ENCODE results near the gene LHFPL6. TPM values are rescaled to one million over a fixed set of nuclear protein-coding genes. Genes with fewer than 3 reads are reported as not detected.

Gene LHFPL6
- total and polyA plus RNA-seq, 2 experiments from 2014 or later = 91.2 to 111 TPM

DNA sequence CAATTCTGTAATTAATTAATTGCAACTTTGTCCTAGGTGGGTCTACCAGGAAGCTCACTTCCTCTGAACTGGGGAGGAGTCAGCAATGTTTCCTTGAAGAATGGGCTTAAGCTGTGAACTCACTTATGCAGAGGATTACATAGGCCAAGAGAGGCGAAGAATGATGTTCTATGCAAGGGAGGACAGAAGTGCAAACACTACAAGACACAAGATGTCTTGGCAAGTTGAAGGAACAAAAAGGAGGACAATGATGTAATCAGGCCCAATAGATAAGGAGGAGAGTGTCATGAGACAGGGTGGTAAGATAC lies 275.9 kb downstream of the LHFPL6 start:
- no peaks in the 10 kb centered on the region for H3K4me1 ChIP-seq (ENCODE audit: insufficient read depth)
- H3K79me2 ChIP-seq (ENCODE audit: insufficient read depth) = no peaks in the 10 kb centered on the region
- in situ Hi-C loops (cut with MboI) = no loop called here
- H3F3A ChIP-seq (ENCODE audit: insufficient read depth) = no peaks in the 10 kb centered on the region
- H4K20me1 ChIP-seq (ENCODE audit: insufficient read depth) = no peaks in the 10 kb centered on the region
- TF ChIP-seq EZH2 (IDR thresholded peaks at IDR 0.05; ENCODE audit: insufficient read depth, poor library complexity, severe bottlenecking) = no peak
- no peak for TF ChIP-seq EZH2phosphoT487 (IDR thresholded peaks at IDR 0.05; ENCODE audit: insufficient read depth, low read depth)
- H3K9me2 ChIP-seq (ENCODE audit: insufficient read depth) = no peaks in the 10 kb centered on the region
- whole genome bisulfite sequencing, 2 experiments (ENCODE audit: low coverage in 1 of 2, low lambda C conversion rate in 2 of 2, missing lambda C conversion rate in 2 of 2) = 88 to 93% methylated on average over 1 of the region's 1 CpG
- H3K27ac ChIP-seq = no peak overlapping the region
- no peaks in the 10 kb centered on the region for H3K27me3 ChIP-seq (replicated peaks; ENCODE audit: insufficient read depth)
- no peak for DNase-seq
- H2AFZ ChIP-seq = no peak overlapping the region
- H3K36me3 ChIP-seq (ENCODE audit: low read depth) = no peaks in the 10 kb centered on the region
- H3K9me3 ChIP-seq (ENCODE audit: low read depth) = no peaks in the 10 kb centered on the region
- no peak overlapping the region for H3K4me2 ChIP-seq (ENCODE audit: unreplicated experiment)
- H3K4me3 ChIP-seq = no peak overlapping the region
- no peak overlapping the region for H3K9ac ChIP-seq

DNA sequence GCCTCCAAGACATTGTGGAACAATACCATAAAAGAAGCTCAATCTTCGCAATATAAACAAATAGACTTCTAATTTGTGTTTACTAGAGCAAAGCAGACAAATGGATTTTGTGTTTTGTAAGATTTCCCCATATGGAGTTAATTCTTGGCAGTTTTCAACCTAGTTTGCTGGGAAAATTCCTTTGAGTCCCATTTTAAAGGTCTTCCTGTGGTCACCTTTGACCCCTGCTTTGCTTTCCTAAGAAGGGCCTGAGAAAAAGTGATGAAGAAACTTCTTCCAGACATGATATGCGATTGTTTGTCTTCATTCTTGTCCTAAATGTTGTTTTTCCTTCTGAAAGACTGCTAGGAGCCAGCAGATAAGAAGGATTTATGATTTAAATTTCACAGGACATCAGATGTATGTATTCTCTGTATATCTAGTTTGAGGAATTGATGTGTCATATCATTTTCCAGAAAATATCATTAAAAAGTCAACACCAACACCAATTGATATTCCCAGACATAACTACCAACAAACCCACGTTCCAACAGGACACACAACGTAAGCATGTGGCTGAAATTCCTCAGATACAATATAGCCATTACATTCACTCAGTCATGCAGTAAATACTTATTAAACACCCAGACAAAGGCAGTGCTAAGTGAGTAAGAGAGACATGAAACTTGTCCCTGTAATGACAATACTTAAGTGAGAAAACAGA lies 276.4 kb downstream of the LHFPL6 start:
- Histone ChIP-seq H3K79me2 (ENCODE audit: insufficient read depth) (no peaks in the 10 kb centered on the region), H3K9me2 (ENCODE audit: insufficient read depth) (no peaks in the 10 kb centered on the region), H3K27ac (no peak overlapping the region), H4K20me1 (ENCODE audit: insufficient read depth) (no peaks in the 10 kb centered on the region), H2AFZ (no peak overlapping the region), H3K4me3 (no peak overlapping the region), H3K27me3 (replicated peaks; ENCODE audit: insufficient read depth) (no peaks in the 10 kb centered on the region), H3K4me1 (ENCODE audit: insufficient read depth) (no peaks in the 10 kb centered on the region), H3K36me3 (ENCODE audit: low read depth) (no peaks in the 10 kb centered on the region), H3K9ac (no peak overlapping the region), H3F3A (ENCODE audit: insufficient read depth) (no peaks in the 10 kb centered on the region), H3K4me2 (ENCODE audit: unreplicated experiment) (no peak overlapping the region), H3K9me3 (ENCODE audit: low read depth) (no peaks in the 10 kb centered on the region)
- no peak for TF ChIP-seq EZH2phosphoT487 (IDR thresholded peaks at IDR 0.05; ENCODE audit: insufficient read depth, low read depth)
- no peak for TF ChIP-seq EZH2 (IDR thresholded peaks at IDR 0.05; ENCODE audit: insufficient read depth, poor library complexity, severe bottlenecking)
- 70 to 72% methylated on average over 4 of the region's 4 CpGs for WGBS, 2 experiments (ENCODE audit: low coverage in 1 of 2, low lambda C conversion rate in 2 of 2, missing lambda C conversion rate in 2 of 2)
- in situ Hi-C loops (cut with MboI) = no loop called here
- no peak for DNase-seq

DNA sequence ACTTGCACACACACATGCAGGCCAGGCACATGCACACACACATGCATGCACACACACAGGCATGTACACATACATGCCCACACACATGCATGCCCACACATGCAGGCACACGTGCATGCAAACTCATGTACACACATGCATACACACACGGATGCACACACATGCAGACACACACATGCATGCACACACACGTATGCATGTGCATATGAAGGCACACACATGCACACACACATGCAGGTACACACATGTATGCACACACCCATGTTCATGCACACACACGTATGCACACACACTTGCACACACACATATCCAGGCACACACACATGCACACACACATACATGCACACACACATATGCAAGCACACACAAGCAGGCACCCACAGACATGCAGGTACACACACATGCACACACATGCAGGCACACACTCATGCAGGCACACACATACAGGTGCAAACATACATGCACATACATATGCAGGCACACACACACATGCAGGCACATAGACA lies 278.1 kb downstream of the LHFPL6 start:
- Histone ChIP-seq H3K79me2 (ENCODE audit: insufficient read depth) (no peaks in the 10 kb centered on the region), H4K20me1 (ENCODE audit: insufficient read depth) (no peaks in the 10 kb centered on the region), H2AFZ (no peak overlapping the region), H3K36me3 (ENCODE audit: low read depth) (no peaks in the 10 kb centered on the region), H3F3A (ENCODE audit: insufficient read depth) (no peaks in the 10 kb centered on the region), H3K4me1 (ENCODE audit: insufficient read depth) (no peaks in the 10 kb centered on the region), H3K9me3 (ENCODE audit: low read depth) (no peaks in the 10 kb centered on the region), H3K9me2 (ENCODE audit: insufficient read depth) (no peaks in the 10 kb centered on the region), H3K27me3 (replicated peaks; ENCODE audit: insufficient read depth) (no peaks in the 10 kb centered on the region), H3K9ac (no peak overlapping the region), H3K4me3 (no peak overlapping the region), H3K27ac (no peak overlapping the region), H3K4me2 (ENCODE audit: unreplicated experiment) (no peak overlapping the region)
- no peak for DNase-seq
- in situ Hi-C loops (cut with MboI) = no loop called here
- 93 to 95% methylated on average over 4 of the region's 4 CpGs for WGBS, 2 experiments (ENCODE audit: low coverage in 1 of 2, low lambda C conversion rate in 2 of 2, missing lambda C conversion rate in 2 of 2)
- TF ChIP-seq EZH2phosphoT487 (IDR thresholded peaks at IDR 0.05; ENCODE audit: insufficient read depth, low read depth) = no peak
- no peak for TF ChIP-seq EZH2 (IDR thresholded peaks at IDR 0.05; ENCODE audit: insufficient read depth, poor library complexity, severe bottlenecking)

DNA sequence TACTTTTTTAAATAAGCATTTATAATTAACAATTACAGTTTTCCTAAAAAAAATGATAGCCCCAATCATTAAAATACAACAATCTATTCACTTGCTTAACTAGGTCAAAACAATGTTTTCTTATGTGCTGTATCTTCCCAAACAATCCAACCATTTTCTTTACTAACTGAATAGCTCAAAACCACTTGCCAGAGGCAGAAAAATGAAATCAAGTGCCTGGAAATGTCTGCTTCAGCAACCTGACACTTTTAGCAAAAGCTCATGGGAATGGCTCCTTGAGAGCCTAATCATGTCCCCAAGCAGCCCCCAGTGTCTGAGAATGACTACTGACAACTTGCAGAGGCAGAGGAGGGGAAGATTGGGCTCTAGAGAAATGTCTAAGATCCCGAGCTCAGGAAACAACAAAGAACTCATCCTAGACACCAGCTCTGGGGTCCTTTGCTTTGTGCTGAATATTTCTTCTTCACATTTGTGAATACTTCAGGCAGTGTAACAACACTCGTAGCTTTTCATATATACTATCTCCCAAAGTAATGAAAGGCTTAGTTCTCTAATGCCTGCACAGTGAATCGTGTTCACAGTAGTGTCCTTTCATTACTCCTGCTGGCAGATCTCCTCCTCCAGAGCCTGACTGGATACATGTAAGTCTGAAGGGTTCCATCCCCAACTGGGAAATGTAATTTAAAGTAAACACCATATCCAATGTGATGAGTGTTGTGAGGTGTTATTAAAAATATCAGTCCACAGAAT lies 280.0 kb downstream of the LHFPL6 start:
- 43% methylated on average over 3 of the region's 3 CpGs for WGBS, 2 experiments (ENCODE audit: low coverage in 1 of 2, low lambda C conversion rate in 2 of 2, missing lambda C conversion rate in 2 of 2)
- Histone ChIP-seq H3K9me2 (ENCODE audit: insufficient read depth) (no peaks in the 10 kb centered on the region), H3K27me3 (replicated peaks; ENCODE audit: insufficient read depth) (no peaks in the 10 kb centered on the region), H4K20me1 (ENCODE audit: insufficient read depth) (no peaks in the 10 kb centered on the region), H3K4me2 (ENCODE audit: unreplicated experiment) (no peak overlapping the region), H3K9ac (no peak overlapping the region), H3F3A (ENCODE audit: insufficient read depth) (no peaks in the 10 kb centered on the region), H3K4me3 (no peak overlapping the region), H2AFZ (no peak overlapping the region), H3K36me3 (ENCODE audit: low read depth) (no peaks in the 10 kb centered on the region), H3K27ac (no peak overlapping the region), H3K4me1 (ENCODE audit: insufficient read depth) (no peaks in the 10 kb centered on the region), H3K9me3 (ENCODE audit: low read depth) (no peaks in the 10 kb centered on the region), H3K79me2 (ENCODE audit: insufficient read depth) (no peaks in the 10 kb centered on the region)
- TF ChIP-seq EZH2phosphoT487 (IDR thresholded peaks at IDR 0.05; ENCODE audit: insufficient read depth, low read depth) (no peak), EZH2 (IDR thresholded peaks at IDR 0.05; ENCODE audit: insufficient read depth, poor library complexity, severe bottlenecking) (no peak)
- in situ Hi-C loops (cut with MboI) = no loop called here
- no peak for DNase-seq

All from GM23248 (cell line).